ENCODE data around the gene PMS1. TPM values are rescaled to one million over a fixed set of nuclear protein-coding genes. Genes with fewer than 3 reads are reported as not detected.

Gene PMS1
- total RNA-seq, 2 donors from 2014 or later, result 17.6 to 20.1 TPM

- no peak for TF ChIP-seq POLR2A (IDR thresholded peaks at IDR 0.05)
- no peak for TF ChIP-seq CTCF (IDR thresholded peaks at IDR 0.05)
- Histone ChIP-seq H3K4me1 (no peaks in the 10 kb centered on the region), H3K36me3 (replicated peaks in 1 of 2; ENCODE audit: insufficient read depth in 1 of 2, low read depth in 2 of 2) (peaks cover 0 to 4% of the 10 kb centered on the region in 2 donors), H3K27ac (no peak overlapping the region), H3K27me3 (no peaks in the 10 kb centered on the region), H3K9me3 (no peaks in the 10 kb centered on the region), H3K4me3 (no peak overlapping the region)
- intact Hi-C loops (cut with DNase I), result no loop called here
- DNase-seq (no peak), ATAC-seq (no peak)
- whole genome bisulfite sequencing, 2 donors, result 85 to 95% methylated on average over 2 of the region's 2 CpGs
Measured at GRCh38 chr2:189849550-189849949, 65.3 kb downstream of the PMS1 start.

GRCh38 chr2:189851174-189851826 is 67.0 kb downstream of the PMS1 start:
- Histone ChIP-seq H3K36me3 (replicated peaks in 1 of 2; ENCODE audit: insufficient read depth in 1 of 2, low read depth in 2 of 2) (peaks cover 0 to 4% of the 10 kb centered on the region in 2 donors), H3K27ac (no peak overlapping the region), H3K9me3 (no peaks in the 10 kb centered on the region), H3K27me3 (no peaks in the 10 kb centered on the region), H3K4me1 (no peaks in the 10 kb centered on the region), H3K4me3 (no peak overlapping the region)
- ATAC-seq (no peak), DNase-seq (no peak)
- TF ChIP-seq CTCF (IDR thresholded peaks at IDR 0.05), result no peak
- TF ChIP-seq POLR2A (IDR thresholded peaks at IDR 0.05), result no peak
- intact Hi-C loops (cut with DNase I), result no loop called here
- whole genome bisulfite sequencing, 2 donors, result 55 to 58% methylated on average over 1 of the region's 1 CpG

- Histone ChIP-seq H3K27me3 (no peaks in the 10 kb centered on the region), H3K9me3 (no peaks in the 10 kb centered on the region), H3K27ac (no peak overlapping the region), H3K4me1 (no peaks in the 10 kb centered on the region), H3K4me3 (no peak overlapping the region), H3K36me3 (replicated peaks in 1 of 2; ENCODE audit: insufficient read depth in 1 of 2, low read depth in 2 of 2) (peaks cover 0 to 4% of the 10 kb centered on the region in 2 donors)
- intact Hi-C loops (cut with DNase I), result no loop called here
- DNase-seq, result no peak
- no peak for ATAC-seq
- TF ChIP-seq POLR2A (IDR thresholded peaks at IDR 0.05), result no peak
- WGBS, 2 donors, result 96 to 97% methylated on average over 3 of the region's 3 CpGs
Measured at GRCh38 chr2:189854187-189854586, 69.9 kb downstream of the PMS1 start.

- Histone ChIP-seq H3K4me1 (no peaks in the 10 kb centered on the region), H3K4me3 (no peak overlapping the region), H3K27me3 (no peaks in the 10 kb centered on the region), H3K27ac (no peak overlapping the region), H3K9me3 (no peaks in the 10 kb centered on the region), H3K36me3 (replicated peaks in 1 of 2; ENCODE audit: insufficient read depth in 1 of 2, low read depth in 2 of 2) (peaks cover 0 to 4% of the 10 kb centered on the region in 2 donors)
- ATAC-seq (no peak), DNase-seq (no peak)
- intact Hi-C loops (cut with DNase I), result no loop called here
- WGBS, 2 donors, result 96 to 97% methylated on average over 3 of the region's 3 CpGs
- no peak for TF ChIP-seq CTCF (IDR thresholded peaks at IDR 0.05)
- no peak for TF ChIP-seq POLR2A (IDR thresholded peaks at IDR 0.05)
Measured at GRCh38 chr2:189854940-189855339, 70.7 kb downstream of the PMS1 start.

- TF ChIP-seq POLR2A (IDR thresholded peaks at IDR 0.05) (no peak), CTCF (IDR thresholded peaks at IDR 0.05) (no peak)
- intact Hi-C loops (cut with DNase I), result no loop called here
- Histone ChIP-seq H3K4me1 (no peaks in the 10 kb centered on the region), H3K4me3 (no peak overlapping the region), H3K36me3 (replicated peaks in 1 of 2; ENCODE audit: insufficient read depth in 1 of 2, low read depth in 2 of 2) (peaks cover 0 to 4% of the 10 kb centered on the region in 2 donors), H3K9me3 (no peaks in the 10 kb centered on the region), H3K27ac (no peak overlapping the region), H3K27me3 (no peaks in the 10 kb centered on the region)
- DNase-seq (no peak), ATAC-seq (no peak)
- 72 to 76% methylated on average over 1 of the region's 1 CpG for WGBS, 2 donors
Measured at GRCh38 chr2:189858291-189858690, 74.0 kb downstream of the PMS1 start.
